Measurements from ENCODE around the gene ZSWIM1.
"Not testable (repeated sequence)": the region's sequence is repeated elsewhere in the genome, so short reads cannot be mapped to it uniquely, and the experiment has no call there.

The ZSWIM1 gene

DNA sequence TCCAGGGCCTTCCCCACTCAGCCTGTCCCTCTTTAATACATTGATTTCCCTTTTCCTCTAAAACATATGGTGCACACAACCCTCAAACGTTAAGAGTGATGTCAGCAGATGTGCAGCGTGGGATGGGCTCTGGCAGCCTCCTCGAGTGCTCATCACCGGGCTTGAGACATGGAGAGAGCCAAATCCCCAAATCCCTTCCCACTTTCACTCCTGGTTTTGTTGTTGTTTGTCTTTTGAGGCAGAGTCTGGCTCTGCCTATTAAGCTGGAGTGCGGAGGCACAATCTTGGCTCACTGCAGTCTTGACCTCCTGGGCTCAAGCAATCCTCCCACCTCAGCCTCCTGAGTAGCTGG is 36.7 kb downstream of the ZSWIM1 start:
- no peak for TF ChIP-seq POLR2A (IDR thresholded peaks at IDR 0.05; ENCODE audit: low read length)
- TF ChIP-seq GATA1 (IDR thresholded peaks at IDR 0.05; ENCODE audit: low read depth, low read length), result no peak

DNA sequence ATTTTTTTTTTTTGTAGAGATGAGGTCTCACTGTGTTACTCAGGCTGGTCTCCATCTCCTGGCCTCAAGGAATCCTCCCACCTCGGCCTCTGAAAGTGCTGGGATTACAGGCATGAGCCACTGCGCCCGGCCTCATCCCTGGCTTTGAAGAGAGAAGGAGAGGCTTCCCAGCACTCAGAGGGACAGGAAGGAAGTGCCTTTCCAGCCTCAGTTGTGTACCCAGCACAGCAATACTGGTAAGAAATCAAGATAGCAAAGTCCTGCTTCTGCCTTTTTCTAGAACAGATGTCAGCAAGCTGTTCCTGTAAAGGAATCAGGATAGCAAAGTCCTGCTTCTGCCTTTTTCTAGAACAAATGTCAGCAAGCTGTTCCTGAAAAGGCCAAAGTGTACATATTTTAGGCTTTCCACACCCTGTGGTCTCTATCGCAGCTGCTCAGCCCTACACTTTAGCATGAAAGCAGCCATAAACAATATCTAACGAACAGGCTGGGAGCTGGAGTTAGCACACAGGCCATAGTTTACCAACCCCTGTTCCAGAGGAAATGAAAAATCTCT is 37.2 kb downstream of the ZSWIM1 start:
- DNase-seq, result no peak
- no peak for TF ChIP-seq GATA1 (IDR thresholded peaks at IDR 0.05; ENCODE audit: low read depth, low read length)
- no peak for TF ChIP-seq POLR2A (IDR thresholded peaks at IDR 0.05; ENCODE audit: low read length)

More for the DNA sequence above, 36.7 kb downstream of the ZSWIM1 start:
- no peak for DNase-seq

DNA sequence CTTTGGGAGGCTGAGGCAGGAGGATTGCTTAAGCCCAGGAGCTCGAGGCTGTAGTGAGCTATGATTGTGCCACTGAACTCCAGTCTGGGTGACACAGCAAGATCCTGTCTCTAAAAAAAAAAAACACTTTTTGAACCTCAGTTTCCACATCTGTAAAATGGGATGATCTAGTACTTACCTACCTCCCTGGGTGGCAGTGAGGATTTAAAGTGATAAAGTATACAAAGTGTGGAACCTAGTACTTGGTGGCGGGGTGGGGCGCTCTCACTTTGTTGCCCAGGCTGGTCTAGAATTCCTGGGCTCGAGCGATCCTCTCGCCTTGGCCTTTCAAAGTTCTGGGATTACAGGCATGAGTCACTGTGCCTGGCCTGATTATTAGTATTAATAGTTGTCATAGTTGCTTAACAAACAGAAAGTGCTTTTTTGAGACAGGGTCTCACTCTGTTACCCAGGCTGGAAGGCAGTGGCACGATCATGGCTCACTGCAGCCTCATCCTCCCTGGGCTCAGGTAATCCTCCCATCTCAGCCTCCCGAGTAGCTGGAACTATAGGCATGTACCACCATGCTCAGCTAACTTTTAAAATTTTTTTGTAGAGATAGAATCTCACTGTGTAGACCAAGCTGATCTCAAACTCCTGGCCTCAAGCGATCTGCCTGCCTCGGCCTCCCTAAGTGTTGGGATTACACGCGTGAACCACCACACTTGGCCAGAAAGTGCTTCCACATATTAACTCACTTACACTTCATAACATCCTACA is 37.9 kb downstream of the ZSWIM1 start:
- DNase-seq, result no peak
- TF ChIP-seq GATA1 (IDR thresholded peaks at IDR 0.05; ENCODE audit: low read depth, low read length), result no peak
- no peak for TF ChIP-seq POLR2A (IDR thresholded peaks at IDR 0.05; ENCODE audit: low read length)

DNA sequence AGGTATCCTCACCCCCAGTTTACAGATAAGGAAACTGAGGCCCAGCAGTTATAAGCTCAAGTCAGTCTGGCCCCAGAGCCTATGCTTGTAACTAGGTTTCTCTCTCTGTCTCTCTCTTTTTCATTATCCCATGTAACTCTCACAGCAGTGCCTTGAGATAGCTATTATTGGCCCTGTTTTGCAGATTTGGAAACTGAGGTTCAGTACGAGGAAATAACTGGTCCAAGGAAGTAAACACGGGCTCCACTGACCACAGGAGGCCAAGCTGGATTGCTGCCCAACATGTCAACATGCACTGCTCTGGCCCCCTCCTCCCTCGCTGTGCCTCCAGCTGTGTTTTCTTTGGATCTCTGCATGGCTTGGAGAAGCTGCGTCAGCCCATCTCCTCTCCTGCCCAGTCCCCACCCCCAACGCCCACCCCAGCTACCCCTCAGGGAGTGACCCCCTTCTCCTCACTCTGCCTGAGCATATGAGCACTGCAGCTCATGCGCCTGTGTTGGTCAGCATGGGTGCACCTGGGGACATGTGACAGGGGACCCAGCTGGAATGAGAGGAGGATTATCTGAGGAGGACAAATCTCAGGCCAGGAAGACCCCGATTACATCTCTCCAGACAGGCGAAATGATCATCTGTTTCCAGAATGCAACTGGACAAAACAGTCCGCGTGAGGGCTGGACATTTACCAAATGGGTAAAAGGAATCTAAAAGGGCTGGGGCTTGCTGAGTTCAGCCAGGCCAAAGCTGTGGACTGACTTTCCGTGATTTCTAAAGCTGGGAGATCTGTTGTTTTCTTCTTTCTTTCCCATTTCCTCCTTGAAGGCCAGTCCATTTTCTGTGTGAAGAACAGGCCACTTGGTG is 38.7 kb downstream of the ZSWIM1 start:
- DNase-seq, result no peak
- no peak for TF ChIP-seq GATA1 (IDR thresholded peaks at IDR 0.05; ENCODE audit: low read depth, low read length)
- no peak for TF ChIP-seq POLR2A (IDR thresholded peaks at IDR 0.05; ENCODE audit: low read length)

DNA sequence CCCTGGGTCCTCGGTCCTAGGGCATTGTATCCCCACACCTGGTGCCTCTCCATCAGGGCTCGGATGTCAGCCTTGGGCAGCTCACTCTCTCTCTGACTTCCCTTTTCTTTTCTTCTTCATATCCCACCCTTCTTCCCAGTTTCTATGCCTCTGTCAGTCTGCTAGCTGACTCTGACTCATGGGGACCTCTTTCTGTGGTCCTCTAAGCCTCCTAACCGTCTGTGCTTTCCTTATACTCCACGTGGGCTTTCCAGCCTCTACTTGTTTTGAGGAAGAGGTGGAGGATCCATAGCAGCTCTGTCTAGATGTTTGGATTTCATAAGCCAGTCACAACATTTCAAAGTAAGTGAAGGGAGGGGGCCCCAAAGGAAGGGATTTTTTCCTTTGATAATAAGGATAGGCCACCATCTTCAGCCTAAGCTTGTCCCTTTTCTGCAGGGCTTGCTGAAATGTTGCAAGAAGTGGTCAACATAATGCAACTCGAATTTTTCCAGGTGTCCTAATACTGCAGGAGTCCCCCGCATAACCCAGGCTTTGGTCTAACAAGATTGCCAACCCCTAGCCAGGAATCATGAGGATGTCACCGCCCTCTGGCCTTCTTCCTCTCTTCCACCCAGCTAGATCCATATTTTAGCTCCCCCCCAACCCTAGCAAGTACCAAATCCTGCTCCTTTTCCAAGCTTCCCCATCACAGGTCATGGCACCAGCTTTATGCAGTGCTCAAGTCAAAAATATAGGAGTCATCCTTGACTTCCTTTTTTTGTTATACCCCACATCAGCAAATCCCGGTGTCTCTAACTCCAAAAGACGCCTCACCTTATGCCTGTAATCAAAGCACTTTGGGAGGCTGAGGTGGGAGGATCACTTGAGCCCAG is 39.7 kb downstream of the ZSWIM1 start:
- no peak for DNase-seq
- TF ChIP-seq GATA1 (IDR thresholded peaks at IDR 0.05; ENCODE audit: low read depth, low read length), result no peak
- no peak for TF ChIP-seq POLR2A (IDR thresholded peaks at IDR 0.05; ENCODE audit: low read length)

DNA sequence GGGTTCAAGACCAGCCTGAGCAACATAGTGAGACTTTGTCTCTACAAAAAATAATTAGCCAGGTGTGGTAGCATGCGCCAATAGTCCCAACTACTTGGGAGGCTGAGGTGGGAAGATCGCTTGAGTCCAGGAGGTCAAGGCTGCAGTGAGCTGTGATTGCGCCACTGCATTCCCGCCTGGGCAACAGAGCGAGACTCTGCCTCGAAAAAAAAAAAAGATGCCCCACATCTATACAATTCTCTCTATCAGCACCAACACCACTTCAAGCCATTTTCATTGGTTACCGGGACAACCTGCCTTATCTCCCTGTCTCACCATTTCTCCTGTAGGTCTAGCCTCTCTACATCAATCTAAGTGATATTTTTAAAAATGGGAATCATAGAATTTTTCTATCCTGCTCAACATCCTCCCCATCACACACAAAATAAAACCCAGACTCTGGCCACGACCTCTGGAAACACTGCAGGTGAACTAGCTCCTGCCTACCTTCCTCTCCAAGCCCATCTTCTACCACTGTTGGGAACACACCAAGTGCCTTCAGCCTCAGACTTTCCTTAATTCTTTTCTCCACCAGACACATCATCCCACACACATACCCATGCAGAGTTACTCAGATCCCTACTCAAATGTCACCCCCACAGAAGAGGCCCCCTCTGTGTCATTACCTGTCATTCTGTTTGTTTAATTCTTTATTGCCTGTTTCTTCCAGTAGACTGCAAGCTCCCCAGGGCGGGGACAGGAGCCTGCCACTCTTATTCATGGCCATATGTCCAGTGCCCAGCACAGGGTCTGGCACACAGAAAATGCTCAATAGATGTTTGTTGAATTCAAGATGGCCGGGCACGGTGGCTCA is 40.5 kb downstream of the ZSWIM1 start:
- TF ChIP-seq POLR2A (IDR thresholded peaks at IDR 0.05; ENCODE audit: low read length), result no peak
- TF ChIP-seq GATA1 (IDR thresholded peaks at IDR 0.05; ENCODE audit: low read depth, low read length), result no peak
- DNase-seq, result peak in 1 of 2 experiments; percentile 24

DNA sequence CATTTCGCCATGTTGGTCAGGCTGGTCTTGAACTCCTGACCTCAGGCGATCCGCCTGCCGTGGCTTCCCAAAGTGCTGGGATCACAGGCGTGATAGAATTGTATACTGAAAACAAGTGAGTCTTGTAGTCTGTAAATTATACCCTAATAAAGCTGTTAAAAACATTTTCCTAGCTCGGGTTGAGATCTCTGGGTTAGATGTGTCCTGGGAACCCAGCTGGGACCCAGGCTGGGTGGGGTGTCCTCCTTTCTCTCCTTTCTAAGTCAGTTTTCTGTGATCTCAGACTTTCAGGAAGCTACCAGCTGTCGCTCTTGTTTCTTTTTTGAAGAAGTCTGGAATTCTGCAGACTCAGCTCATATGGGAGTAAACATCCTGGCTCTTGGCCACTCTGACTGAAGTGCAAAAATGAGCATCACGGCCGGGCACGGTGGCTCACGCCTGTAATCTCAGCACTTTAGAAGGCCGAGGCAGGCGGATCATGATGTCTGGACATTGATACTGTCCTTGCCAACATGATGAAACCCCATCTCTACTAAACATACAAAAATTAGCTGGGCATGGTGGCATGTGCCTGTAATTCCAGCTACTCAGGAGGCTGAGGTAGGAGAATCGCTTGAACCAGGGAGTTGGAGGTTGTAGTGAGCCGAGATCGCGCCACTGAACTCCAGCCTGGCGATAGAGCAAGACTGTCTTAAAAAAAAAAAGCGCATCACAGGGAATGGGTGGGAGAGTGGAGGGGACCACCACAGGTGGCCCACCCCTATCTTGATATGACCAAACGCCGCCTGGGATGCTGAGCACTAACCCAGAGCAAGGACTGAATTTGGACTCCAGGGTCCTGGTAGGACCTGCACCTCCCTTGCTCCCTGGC is 43.6 kb downstream of the ZSWIM1 start:
- TF ChIP-seq POLR2A (IDR thresholded peaks at IDR 0.05; ENCODE audit: low read length) (no peak), GATA1 (IDR thresholded peaks at IDR 0.05; ENCODE audit: low read depth, low read length) (no peak)
- DNase-seq, result peak in 1 of 2 experiments; percentile 48

DNA sequence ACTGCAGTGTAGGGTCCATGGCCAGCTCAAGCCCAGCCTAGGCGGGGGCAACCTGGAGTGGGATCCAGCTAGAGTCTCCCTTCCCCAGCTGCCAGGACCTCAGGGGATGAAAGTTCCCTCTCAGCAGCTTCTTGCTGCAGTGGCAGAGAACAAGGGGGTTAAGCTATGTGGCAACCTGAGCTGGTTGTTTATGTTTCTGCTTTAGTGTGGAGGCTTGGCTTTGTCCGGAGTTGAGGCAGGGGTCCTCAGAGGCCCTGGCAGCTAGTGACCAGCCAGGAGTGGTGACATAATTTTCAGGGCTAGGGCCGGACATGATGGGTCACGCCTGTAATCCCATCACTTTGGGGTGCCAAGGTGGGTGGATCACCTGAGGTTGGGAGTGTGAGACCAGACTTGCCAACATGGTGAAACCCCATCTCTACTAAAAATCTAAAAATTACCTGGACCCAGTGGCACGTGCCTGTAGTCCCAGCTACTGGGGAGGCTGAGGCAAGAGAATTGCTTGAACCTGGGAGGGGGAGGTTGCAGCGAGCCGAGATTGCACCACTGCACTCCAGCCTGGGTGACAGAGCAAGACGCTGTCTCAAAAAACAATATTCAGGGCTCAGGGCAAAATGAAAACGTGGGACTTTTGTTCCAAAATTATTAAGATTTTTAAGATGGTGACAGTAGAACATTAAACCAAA is 44.9 kb downstream of the ZSWIM1 start:
- no peak for DNase-seq
- TF ChIP-seq POLR2A (IDR thresholded peaks at IDR 0.05; ENCODE audit: low read length), result no peak
- no peak for TF ChIP-seq GATA1 (IDR thresholded peaks at IDR 0.05; ENCODE audit: low read depth, low read length)

DNA sequence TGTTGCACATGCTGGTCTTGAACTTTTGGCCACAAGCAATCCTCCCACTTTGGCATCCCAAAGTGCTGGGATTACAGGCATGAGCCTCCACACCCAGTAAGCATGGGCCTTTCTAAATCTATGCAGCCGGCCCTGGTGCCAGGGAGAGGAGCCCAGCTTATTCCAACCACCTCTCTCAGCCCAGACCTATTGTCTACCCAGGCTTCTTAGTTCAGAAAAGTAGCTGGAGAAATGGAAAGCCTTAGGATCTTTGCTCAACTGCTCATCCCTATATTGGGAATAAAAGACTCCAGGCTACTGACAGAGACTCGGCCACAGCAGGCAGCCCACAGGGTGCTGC is 45.7 kb downstream of the ZSWIM1 start:
- DNase-seq, result no peak
- TF ChIP-seq POLR2A (IDR thresholded peaks at IDR 0.05; ENCODE audit: low read length), result no peak

DNA sequence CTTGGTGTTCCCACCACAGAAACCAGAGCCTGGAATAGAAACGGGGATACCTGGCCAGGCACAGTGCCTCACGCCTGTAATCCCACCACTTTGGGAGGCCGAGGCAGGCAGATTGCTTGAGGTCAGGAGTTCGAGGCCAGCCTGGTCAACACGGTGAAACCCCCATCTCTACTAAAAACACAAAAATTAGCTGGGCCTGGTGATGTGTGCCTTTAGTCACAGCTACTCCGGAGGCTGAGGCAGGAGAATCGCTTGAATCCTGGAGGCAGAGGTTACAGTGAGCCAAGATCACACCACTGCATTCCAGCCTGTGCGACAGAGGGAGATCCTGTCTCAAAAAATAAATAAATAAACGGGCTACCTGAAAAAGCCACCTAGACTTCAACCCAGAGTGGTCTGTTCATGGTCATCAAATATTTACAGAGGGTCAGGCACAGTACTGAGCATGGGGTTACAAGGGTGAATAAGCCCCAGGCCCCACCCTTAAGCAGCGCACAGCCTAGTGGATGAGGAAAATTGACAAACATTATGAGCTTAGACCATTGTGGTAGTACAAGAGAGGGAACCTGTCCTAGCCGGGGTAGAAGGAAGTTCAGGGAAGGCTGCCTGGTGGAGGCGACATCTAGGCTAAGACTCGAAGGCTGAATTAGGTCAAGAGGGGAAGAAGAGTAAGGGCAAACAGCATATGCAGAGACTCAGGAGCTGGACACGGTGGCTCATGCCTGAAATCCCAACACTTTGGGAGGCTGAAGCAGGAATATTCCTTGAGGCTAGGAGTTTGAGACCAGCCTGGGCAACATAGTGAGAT is 46.2 kb downstream of the ZSWIM1 start:
- no peak for DNase-seq
- TF ChIP-seq GATA1 (IDR thresholded peaks at IDR 0.05; ENCODE audit: low read depth, low read length) (no peak), POLR2A (IDR thresholded peaks at IDR 0.05; ENCODE audit: low read length) (no peak)

DNA sequence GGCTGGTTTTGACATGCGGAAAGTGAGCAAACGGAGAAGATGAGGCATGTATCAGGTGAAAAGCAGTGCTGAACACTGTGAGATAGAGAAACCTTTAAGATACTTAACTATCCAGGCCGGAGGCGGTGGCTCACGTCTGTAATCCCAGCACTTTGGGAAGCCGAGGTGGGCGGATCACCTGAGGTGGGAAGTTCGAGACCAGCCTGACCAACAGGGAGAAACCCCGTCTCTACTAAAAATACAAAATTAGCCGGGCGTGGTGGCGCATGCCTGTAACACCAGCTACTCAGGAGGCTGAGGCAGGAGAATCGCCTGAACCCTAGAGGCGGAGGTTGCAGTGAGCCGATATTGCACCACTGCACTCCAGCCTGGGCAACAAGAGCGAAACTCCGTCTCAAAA is 50.7 kb downstream of the ZSWIM1 start:
- not testable (repeated sequence) for DNase-seq
